ENCODE measurements around the gene TADA2B.

Gene TADA2B

DNA sequence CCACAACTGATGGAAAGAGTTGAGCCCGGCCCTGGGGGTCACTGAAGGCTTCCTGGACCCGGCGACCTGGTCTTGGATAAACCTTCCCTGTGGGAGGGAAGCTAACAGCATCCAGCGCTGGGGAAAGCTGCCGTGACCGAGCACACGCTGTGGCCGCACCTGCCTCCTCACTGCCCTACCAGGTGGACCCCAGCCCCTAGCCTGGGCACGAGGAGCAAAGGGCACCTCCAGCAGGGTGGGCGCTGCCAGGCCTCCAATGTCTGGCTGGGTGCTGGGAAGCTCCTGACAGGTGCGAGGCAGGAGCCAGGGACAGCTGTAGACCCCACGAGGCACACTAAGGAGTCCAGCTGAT, 7.9 kb downstream of the TADA2B start:
- TF ChIP-seq, protein P1, sequence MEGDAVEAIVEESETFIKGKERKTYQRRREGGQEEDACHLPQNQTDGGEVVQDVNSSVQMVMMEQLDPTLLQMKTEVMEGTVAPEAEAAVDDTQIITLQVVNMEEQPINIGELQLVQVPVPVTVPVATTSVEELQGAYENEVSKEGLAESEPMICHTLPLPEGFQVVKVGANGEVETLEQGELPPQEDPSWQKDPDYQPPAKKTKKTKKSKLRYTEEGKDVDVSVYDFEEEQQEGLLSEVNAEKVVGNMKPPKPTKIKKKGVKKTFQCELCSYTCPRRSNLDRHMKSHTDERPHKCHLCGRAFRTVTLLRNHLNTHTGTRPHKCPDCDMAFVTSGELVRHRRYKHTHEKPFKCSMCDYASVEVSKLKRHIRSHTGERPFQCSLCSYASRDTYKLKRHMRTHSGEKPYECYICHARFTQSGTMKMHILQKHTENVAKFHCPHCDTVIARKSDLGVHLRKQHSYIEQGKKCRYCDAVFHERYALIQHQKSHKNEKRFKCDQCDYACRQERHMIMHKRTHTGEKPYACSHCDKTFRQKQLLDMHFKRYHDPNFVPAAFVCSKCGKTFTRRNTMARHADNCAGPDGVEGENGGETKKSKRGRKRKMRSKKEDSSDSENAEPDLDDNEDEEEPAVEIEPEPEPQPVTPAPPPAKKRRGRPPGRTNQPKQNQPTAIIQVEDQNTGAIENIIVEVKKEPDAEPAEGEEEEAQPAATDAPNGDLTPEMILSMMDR (IDR thresholded peaks at IDR 0.05; ENCODE audit: borderline replicate concordance, insufficient read depth, low read depth, low read length) = no peak
- H3K4me3 ChIP-seq (ENCODE audit: low read depth, low read length) = no peak overlapping the region

DNA sequence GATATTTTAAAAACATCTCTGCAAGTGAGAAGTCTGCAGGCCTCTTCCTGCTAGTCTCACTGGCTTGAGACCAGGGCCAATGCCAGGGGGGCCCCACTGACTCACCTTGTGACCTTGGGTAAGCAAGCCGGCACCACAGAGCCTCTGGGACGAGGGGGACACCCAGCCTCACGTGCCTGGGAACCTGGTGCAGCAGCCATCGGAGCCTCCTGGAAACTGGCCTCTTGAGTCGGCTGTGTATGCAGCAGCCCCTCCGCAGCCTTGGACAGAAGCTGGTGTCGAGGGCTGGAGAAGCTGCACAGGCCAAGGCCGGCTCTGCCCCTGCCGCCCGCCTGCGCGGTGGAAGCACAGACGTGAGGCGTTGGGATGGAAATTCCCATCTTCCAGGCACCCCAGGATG, 8.7 kb downstream of the TADA2B start:
- H3K4me3 ChIP-seq (ENCODE audit: low read depth, low read length) = no peak overlapping the region
- TF ChIP-seq, protein P1 (IDR thresholded peaks at IDR 0.05; ENCODE audit: borderline replicate concordance, insufficient read depth, low read depth, low read length) = no peak

DNA sequence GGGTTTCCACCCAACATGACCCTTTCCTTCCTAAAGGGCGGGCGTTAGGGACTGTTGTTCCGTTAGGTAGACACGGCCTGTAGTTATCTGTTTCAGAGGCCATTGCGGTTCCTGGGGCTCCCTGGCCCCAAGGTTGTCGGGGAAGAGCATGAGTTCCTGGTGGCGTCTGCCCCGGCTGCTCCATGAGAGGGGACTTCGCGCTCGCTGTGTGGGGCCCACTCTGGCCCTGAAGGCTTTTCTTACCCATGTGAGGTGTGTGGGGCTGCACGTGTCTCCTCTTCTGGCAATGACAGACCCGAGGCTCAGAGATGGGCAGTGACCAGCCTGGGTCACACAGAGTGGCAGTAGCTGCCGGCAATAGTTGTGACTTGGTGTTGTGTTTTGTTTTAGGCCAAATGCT, 9.1 kb downstream of the TADA2B start:
- TF ChIP-seq, protein P1 (IDR thresholded peaks at IDR 0.05; ENCODE audit: borderline replicate concordance, insufficient read depth, low read depth, low read length) = no peak
- H3K4me3 ChIP-seq (ENCODE audit: low read depth, low read length) = no peak overlapping the region

DNA sequence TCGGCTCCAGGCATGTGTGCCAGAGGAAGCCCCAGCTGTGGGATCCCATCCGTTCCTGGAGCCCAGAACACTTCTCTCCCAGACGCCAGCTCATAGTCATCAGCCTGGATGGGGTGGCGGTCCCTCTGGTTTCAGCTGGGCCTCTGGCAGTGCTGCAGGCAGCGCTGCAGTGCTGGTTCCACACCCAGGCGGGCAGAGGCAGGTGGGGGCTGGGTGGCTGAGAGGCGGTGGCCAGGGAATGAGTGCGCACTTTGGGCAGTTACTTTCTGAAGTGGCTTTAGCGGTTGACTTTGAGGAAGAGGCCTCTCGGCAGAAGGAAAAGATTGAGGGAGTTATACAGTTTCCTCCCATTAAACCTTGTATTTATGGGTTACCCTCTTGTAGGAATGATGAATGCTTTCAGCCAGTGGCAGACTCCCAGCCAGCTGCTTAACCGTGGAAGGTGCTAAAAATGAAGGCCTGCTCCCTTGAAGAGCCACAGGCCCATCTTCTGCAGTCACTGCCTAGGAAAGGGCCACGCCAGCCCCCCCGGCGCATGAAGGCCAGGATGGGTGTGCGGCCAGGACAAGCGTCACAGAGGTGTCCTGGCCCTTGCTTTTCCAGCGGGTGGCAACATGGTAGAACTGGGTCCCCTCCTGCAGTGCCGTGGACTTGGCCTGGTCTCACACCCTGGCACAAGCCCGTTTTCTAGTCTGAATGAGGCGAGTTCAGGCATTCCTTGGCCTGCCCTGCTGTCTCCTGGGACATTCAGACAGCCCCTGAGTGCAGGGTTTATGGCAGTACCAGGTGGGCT, 9.9 kb downstream of the TADA2B start:
- no peak overlapping the region for H3K4me3 ChIP-seq (ENCODE audit: low read depth, low read length)
- TF ChIP-seq, protein P1 (IDR thresholded peaks at IDR 0.05; ENCODE audit: borderline replicate concordance, insufficient read depth, low read depth, low read length) = no peak

DNA sequence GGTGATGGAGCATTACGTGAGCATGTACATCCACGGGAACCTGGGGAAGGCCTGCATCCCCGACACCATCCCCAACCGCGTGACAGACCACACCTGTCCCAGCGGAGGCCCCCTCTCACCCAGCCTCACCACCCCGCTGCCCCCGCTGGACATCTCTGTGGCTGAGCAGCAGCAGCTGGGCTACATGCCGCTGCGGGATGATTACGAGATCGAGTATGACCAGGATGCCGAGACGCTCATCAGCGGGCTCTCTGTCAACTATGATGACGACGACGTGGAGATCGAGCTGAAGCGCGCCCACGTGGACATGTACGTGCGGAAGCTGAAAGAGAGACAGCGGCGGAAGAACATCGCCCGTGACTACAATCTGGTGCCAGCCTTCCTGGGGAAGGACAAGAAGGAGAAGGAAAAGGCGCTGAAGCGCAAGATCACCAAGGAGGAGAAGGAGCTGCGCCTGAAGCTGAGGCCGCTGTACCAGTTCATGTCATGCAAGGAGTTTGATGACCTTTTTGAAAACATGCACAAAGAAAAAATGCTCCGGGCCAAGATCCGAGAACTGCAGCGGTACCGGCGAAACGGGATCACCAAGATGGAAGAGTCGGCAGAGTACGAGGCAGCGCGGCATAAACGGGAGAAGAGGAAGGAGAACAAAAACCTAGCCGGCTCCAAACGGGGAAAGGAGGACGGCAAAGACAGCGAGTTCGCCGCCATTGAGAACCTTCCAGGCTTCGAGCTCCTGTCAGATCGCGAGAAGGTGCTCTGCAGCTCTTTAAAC, 11.1 kb downstream of the TADA2B start:
- TF ChIP-seq, protein P1 (IDR thresholded peaks at IDR 0.05; ENCODE audit: borderline replicate concordance, insufficient read depth, low read depth, low read length) = no peak
- no peak overlapping the region for H3K4me3 ChIP-seq (ENCODE audit: low read depth, low read length)

DNA sequence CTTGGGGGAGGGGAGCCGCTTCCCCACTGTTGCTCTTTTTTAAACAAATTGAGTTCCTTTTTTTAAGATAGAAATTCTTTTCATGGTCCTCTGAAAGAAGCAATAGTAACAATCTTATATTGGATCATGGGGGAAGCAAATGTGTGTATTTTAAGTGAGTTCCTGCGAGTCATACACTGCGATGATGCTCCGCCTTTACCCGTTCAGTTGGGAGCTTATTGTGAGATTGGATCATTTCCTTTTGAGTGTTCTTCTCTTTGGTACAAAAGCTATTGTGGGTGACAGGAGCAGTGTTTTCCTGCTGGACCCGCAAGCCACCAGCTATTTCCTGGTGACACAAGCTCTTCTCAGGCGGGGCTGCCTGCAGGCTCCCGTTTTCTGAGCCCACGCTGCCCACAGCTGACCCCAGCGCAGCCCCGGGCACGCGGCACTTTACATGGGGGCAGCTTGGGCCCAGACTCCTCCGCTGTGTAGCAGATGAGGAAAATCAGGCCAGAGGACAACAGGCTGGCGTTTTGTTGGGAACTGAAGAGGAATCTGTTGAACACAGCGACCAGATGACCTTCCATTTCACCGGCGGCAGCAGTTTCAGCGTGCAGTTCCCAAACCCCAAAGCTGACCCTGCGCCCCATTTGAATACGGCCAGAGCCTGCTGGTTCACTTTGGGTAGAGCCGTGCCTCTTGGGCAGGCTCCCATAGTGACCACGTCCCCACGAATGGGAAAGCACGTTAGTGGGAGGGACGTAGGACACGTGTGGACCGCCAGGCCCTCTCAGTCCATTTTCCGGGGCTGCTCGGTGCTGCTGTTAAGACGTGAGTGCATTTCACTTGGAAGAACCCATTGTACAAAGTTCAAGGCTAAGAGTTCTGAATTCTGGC, 12.2 kb downstream of the TADA2B start:
- H3K4me3 ChIP-seq (ENCODE audit: low read depth, low read length) = no peak overlapping the region
- TF ChIP-seq, protein P1 (IDR thresholded peaks at IDR 0.05; ENCODE audit: borderline replicate concordance, insufficient read depth, low read depth, low read length) = no peak
